ENCODE results near the gene SNRPB.

Gene SNRPB

GRCh38 chr20:2429051-2429450 lies 41.5 kb downstream of the SNRPB start:
- DNase-seq (ENCODE audit: low read depth): no peak

GRCh38 chr20:2421247-2421646 lies 49.3 kb downstream of the SNRPB start:
- DNase-seq (ENCODE audit: low read depth): no peak

GRCh38 chr20:2420510-2420909 lies 50.1 kb downstream of the SNRPB start:
- DNase-seq (ENCODE audit: low read depth): no peak

- no peak for DNase-seq (ENCODE audit: low read depth)
Observed at GRCh38 chr20:2418388-2418787, 52.2 kb downstream of the SNRPB start.

- DNase-seq (ENCODE audit: low read depth): no peak
Observed at GRCh38 chr20:2417213-2417541, 53.4 kb downstream of the SNRPB start.

GRCh38 chr20:2416541-2417212 lies 53.9 kb downstream of the SNRPB start:
- DNase-seq (ENCODE audit: low read depth): no peak

Measured in non-pigmented ciliary epithelial cell (primary cell).